Dendritic cell treated with granulocyte-macrophage colony-stimulating factor and Interleukin-4, amounts not matched to agents 40 ng/mL and 50 ng/mL, for 4 days (primary cell): ENCODE results near the gene DYRK1A.
"Not testable (repeated sequence)": the region's sequence is repeated elsewhere in the genome, so short reads cannot be mapped to it uniquely, and the experiment has no call there.

Experiments
- H3K27ac Mint-ChIP-seq: one replicate; pipeline ENCODE4 v1.8.0; 2022; ENCODE audit warnings: mild to moderate bottlenecking, mixed read lengths
- H3K27me3 Mint-ChIP-seq: one replicate; pipeline ENCODE4 v1.8.0; 2022; ENCODE audit warnings: mild to moderate bottlenecking, mixed read lengths
- H3K36me3 Mint-ChIP-seq: one replicate; pipeline ENCODE4 v1.8.0; 2022; ENCODE audit warnings: low read depth, mixed read lengths
- H3K4me1 Mint-ChIP-seq: one replicate; pipeline ENCODE4 v1.8.0; 2022; ENCODE audit warnings: low read depth, mixed read lengths
- H3K4me3 Mint-ChIP-seq: one replicate; pipeline ENCODE4 v1.8.0; 2022; ENCODE audit warnings: mild to moderate bottlenecking, moderate library complexity, mixed read lengths
- H3K9me3 Mint-ChIP-seq: one replicate; pipeline ENCODE4 v1.8.0; 2022; ENCODE audit warnings: mixed read lengths
- intact Hi-C: fragments of 100-400 bp; cut with micrococcal nuclease; formaldehyde crosslinking; loops from one replicate; pipeline ENCODE4 v1.15.0; 2022

DYRK1A gene

DNA sequence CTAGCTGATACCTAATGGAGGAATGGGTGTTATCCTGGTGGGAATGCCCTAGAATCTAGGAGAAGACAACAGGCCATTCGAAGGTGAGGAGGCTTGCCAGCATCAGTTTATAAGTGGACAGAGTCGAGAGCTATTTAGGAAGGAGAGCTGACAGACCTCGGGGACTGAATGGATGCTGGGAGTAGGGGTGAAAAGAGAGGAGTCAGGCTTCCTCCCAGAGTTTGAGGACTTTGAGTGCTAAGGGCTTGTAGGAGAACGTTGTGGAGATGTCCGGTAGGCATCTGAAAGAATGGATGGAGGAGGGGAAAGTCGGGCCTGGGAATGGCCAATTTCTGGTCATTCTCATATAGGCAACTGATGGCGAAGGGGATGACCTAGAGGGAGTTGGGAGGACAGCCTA lies 155.1 kb downstream of the DYRK1A start:
- H3K27me3 Mint-ChIP-seq, result peaks cover 1% of the 10 kb centered on the region
- H3K36me3 Mint-ChIP-seq, result peaks cover 19% of the 10 kb centered on the region
- intact Hi-C loops, result no loop called here
- peaks cover 18% of the 10 kb centered on the region for H3K4me1 Mint-ChIP-seq
- H3K27ac Mint-ChIP-seq, result no peak overlapping the region
- no peaks in the 10 kb centered on the region for H3K9me3 Mint-ChIP-seq
- H3K4me3 Mint-ChIP-seq, result no peak overlapping the region

DNA sequence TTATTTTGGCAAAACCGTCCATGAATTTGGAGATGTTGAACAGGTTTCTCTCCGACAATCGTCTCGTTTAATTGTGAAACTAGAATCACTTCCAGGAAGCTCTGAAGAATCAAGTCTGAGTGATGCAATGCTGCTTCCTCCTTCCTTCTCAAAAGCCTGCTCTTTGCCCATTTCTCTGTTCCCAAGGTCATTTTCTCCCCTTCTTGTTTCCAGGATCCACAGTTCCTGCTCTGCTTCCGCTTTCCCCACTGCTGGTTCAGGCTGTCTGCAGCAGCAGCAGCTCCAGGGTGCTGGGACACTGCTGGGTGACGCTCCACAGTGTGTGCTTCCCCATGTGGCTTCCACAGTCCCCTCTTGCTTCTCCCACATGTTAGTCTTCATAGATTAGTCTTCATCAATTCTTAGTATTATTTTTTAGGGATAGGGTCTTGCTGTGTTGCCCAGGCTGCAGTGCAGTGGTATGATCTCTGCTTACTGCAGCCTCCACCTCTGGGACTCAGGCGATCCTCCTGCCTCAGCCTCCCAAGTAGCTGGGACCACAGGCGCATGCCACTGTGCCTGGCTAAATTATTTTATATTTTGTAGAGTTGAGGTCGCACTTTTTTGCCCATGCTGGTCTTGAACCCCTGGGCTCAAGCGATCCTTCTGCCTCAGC lies 156.2 kb downstream of the DYRK1A start:
- H3K36me3 Mint-ChIP-seq, result peaks cover 7% of the 10 kb centered on the region
- H3K4me1 Mint-ChIP-seq, result peaks cover 18% of the 10 kb centered on the region
- intact Hi-C loops, result no loop called here
- H3K4me3 Mint-ChIP-seq, result no peak overlapping the region
- peaks cover 1% of the 10 kb centered on the region for H3K27me3 Mint-ChIP-seq
- H3K9me3 Mint-ChIP-seq, result no peaks in the 10 kb centered on the region
- no peak overlapping the region for H3K27ac Mint-ChIP-seq

DNA sequence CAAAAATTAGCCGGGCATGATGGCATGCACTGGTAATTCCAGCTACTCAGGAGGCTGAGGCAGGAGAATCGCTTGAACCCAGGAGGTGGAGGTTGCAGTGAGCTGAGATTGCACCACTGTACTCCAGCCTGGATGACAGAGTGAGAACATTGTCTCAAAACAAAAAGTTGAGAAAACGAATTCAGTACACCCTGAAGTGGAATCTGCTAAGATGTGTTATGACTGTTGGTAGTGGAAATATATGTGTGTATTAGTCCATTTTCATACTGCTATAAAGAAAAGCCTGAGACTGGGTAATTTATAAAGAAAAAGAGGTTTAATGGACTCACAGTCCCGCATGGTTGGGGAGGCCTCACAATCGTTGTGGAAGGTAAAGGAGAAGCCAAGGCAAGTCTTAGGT lies 158.4 kb downstream of the DYRK1A start:
- H3K4me3 Mint-ChIP-seq, H3K27ac Mint-ChIP-seq, H3K9me3 Mint-ChIP-seq, intact Hi-C loops, H3K36me3 Mint-ChIP-seq: not testable (repeated sequence)
- Mint-ChIP-seq H3K4me1 (peaks cover 18% of the 10 kb centered on the region), H3K27me3 (peaks cover 16% of the 10 kb centered on the region)

- no peak overlapping the region for H3K27ac Mint-ChIP-seq
- no peak overlapping the region for H3K4me3 Mint-ChIP-seq
- H3K36me3 Mint-ChIP-seq, result no peaks in the 10 kb centered on the region
- intact Hi-C loops, result no loop called here
- no peaks in the 10 kb centered on the region for H3K9me3 Mint-ChIP-seq
- H3K27me3 Mint-ChIP-seq, result peaks cover 24% of the 10 kb centered on the region
- peaks cover 18% of the 10 kb centered on the region for H3K4me1 Mint-ChIP-seq
These were observed 159.2 kb downstream of the DYRK1A start for GRCh38 chr21:37525810-37526209.

- no peak overlapping the region for H3K4me3 Mint-ChIP-seq
- H3K9me3 Mint-ChIP-seq, result no peaks in the 10 kb centered on the region
- peaks cover 36% of the 10 kb centered on the region for H3K27me3 Mint-ChIP-seq
- no peaks in the 10 kb centered on the region for H3K36me3 Mint-ChIP-seq
- peaks cover 7% of the 10 kb centered on the region for H3K4me1 Mint-ChIP-seq
- intact Hi-C loops, result no loop called here
- no peak overlapping the region for H3K27ac Mint-ChIP-seq
These were observed 160.5 kb downstream of the DYRK1A start for GRCh38 chr21:37527103-37527502.

- Mint-ChIP-seq H3K27ac (no peak overlapping the region), H3K36me3 (no peaks in the 10 kb centered on the region), H3K4me3 (no peak overlapping the region), H3K9me3 (no peaks in the 10 kb centered on the region), H3K4me1 (peaks cover under 1% of the 10 kb centered on the region), H3K27me3 (peaks cover 40% of the 10 kb centered on the region)
- intact Hi-C loops, result no loop called here
These were observed 161.1 kb downstream of the DYRK1A start for GRCh38 chr21:37527716-37528115.

- Mint-ChIP-seq H3K27me3 (peaks cover 45% of the 10 kb centered on the region), H3K4me3 (no peak overlapping the region), H3K9me3 (no peaks in the 10 kb centered on the region), H3K4me1 (no peaks in the 10 kb centered on the region), H3K36me3 (no peaks in the 10 kb centered on the region), H3K27ac (no peak overlapping the region)
- intact Hi-C loops, result no loop called here
These were observed 161.8 kb downstream of the DYRK1A start for GRCh38 chr21:37528150-37528937.

GRCh38 chr21:37529649-37530048 lies 163.1 kb downstream of the DYRK1A start:
- Mint-ChIP-seq H3K27me3 (peaks cover 53% of the 10 kb centered on the region), H3K9me3 (no peaks in the 10 kb centered on the region), H3K27ac (no peak overlapping the region), H3K4me1 (no peaks in the 10 kb centered on the region), H3K4me3 (no peak overlapping the region), H3K36me3 (no peaks in the 10 kb centered on the region)
- intact Hi-C loops, result no loop called here

DNA sequence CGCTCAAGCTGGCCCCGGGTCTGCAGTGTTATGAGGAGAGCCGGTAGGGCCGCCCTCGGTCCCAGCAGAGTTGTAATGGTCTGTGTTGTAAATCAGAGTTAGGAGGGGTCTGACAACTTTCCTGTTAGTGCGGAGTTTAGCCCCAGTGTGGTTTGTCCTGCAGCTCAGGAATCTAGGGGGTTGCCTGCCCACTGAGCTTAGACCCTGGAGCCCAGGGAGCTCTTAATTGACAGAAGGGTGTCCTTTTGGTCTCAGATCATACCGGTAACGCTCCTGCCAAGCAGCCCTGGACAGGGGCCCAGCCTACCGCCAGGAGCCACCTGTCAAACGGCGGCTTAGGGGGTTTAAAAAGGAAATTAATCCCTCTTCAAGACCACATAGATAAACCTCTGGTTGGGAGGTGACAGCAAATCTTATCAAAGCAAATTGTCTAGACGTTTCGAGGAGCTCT lies 164.4 kb downstream of the DYRK1A start:
- Mint-ChIP-seq H3K36me3 (no peaks in the 10 kb centered on the region), H3K4me3 (no peak overlapping the region), H3K27ac (no peak overlapping the region), H3K27me3 (peaks cover 53% of the 10 kb centered on the region), H3K9me3 (no peaks in the 10 kb centered on the region), H3K4me1 (no peaks in the 10 kb centered on the region)
- intact Hi-C loops, result no loop called here

DNA sequence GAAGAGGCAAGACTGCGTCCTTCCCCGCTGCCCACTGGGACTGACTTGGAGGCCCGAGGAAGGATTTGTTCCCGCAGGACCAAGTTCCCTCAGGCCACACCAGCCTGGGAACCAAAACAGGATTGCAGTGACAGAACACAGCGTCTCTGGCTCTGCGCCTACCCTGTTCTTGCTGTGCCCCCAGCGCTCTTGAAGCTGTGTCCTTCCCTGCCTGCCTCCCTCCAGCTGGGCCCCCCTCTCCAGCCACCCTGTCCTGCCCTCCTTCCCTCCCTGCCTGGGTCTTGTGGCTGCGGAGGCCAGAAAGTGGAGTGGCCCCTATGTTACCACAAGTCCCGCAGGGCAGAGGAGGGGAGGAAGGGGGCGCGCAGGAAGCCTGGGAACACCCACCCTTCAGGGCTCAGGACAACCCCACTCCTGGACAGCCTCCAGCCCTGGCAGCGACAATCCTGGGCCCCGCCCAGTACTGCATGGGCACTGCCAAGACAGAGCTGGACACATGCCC lies 164.9 kb downstream of the DYRK1A start:
- Mint-ChIP-seq H3K9me3 (peaks cover 5% of the 10 kb centered on the region), H3K4me3 (no peak overlapping the region), H3K27ac (no peak overlapping the region), H3K36me3 (no peaks in the 10 kb centered on the region), H3K4me1 (no peaks in the 10 kb centered on the region), H3K27me3 (peaks cover 55% of the 10 kb centered on the region)
- intact Hi-C loops, result no loop called here

GRCh38 chr21:37532868-37533780 lies 166.6 kb downstream of the DYRK1A start:
- H3K27ac Mint-ChIP-seq, result no peak overlapping the region
- no peaks in the 10 kb centered on the region for H3K36me3 Mint-ChIP-seq
- intact Hi-C loops, result no loop called here
- peaks cover 11% of the 10 kb centered on the region for H3K9me3 Mint-ChIP-seq
- H3K4me1 Mint-ChIP-seq, result no peaks in the 10 kb centered on the region
- peaks cover 54% of the 10 kb centered on the region for H3K27me3 Mint-ChIP-seq
- no peak overlapping the region for H3K4me3 Mint-ChIP-seq

DNA sequence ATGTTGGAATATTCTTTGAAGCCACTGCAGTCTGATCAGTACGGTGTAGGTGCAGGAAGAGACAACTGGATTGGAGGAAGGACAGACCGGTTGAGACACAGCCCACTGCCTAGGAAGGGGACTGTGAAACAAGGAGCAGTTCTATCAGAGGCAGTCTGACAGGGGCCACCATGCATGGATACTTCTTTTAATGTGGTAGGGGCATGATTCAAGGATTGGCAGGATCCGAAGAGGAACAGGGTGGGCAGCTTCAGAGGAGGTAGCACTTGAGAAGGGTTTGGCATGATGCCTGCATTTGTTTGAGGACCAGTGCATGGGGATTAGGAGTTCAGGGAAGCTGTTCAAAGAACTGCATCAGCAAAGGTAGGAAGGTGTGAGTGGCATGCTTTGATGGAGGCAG lies 167.9 kb downstream of the DYRK1A start:
- H3K27me3 Mint-ChIP-seq, result peaks cover 45% of the 10 kb centered on the region
- no peaks in the 10 kb centered on the region for H3K4me1 Mint-ChIP-seq
- H3K36me3 Mint-ChIP-seq, result no peaks in the 10 kb centered on the region
- H3K9me3 Mint-ChIP-seq, result peaks cover 11% of the 10 kb centered on the region
- intact Hi-C loops, result no loop called here
- no peak overlapping the region for H3K27ac Mint-ChIP-seq
- H3K4me3 Mint-ChIP-seq, result no peak overlapping the region

- Mint-ChIP-seq H3K4me3 (no peak overlapping the region), H3K9me3 (peaks cover 11% of the 10 kb centered on the region), H3K27ac (no peak overlapping the region), H3K27me3 (peaks cover 39% of the 10 kb centered on the region), H3K36me3 (no peaks in the 10 kb centered on the region), H3K4me1 (no peaks in the 10 kb centered on the region)
- intact Hi-C loops, result no loop called here
These were observed 168.6 kb downstream of the DYRK1A start for GRCh38 chr21:37535130-37535529.

DNA sequence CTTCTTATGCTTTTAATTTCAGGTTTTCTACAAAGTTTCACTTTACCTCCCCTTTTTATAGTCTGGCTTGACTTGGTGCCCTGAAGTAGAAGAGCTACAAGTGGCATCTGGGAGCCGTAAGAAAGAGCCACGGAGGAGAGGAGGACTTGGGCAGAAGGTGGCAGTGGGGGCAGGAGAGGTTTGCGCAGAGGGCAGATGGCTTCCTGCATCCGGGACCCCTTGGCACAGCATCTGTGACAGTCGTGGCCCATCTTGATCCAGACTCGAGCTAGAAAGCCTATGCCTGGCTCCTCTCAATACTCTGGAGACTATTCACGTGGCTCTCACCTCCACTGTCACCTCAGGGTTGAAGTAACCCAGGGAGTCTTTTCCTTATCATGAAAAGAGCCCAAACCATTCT lies 169.1 kb downstream of the DYRK1A start:
- Mint-ChIP-seq H3K4me1 (no peaks in the 10 kb centered on the region), H3K36me3 (no peaks in the 10 kb centered on the region), H3K27ac (no peak overlapping the region), H3K27me3 (peaks cover 34% of the 10 kb centered on the region), H3K9me3 (peaks cover 11% of the 10 kb centered on the region), H3K4me3 (no peak overlapping the region)
- intact Hi-C loops, result no loop called here
